ENCODE results near the gene PPEF2.

PPEF2 gene

GRCh38 chr4:75895744-75896314, 6.4 kb downstream of the PPEF2 start:
- DNase-seq = no peak

GRCh38 chr4:75892508-75892907, 9.7 kb downstream of the PPEF2 start:
- DNase-seq = no peak

GRCh38 chr4:75891611-75892010, 10.6 kb downstream of the PPEF2 start:
- DNase-seq = no peak

GRCh38 chr4:75889537-75890199, 12.6 kb downstream of the PPEF2 start:
- no peak for DNase-seq

GRCh38 chr4:75886104-75886503, 16.1 kb downstream of the PPEF2 start:
- DNase-seq = no peak

GRCh38 chr4:75881476-75881875, 20.8 kb downstream of the PPEF2 start:
- no peak for DNase-seq

- no peak for DNase-seq
These were observed 22.0 kb downstream of the PPEF2 start for GRCh38 chr4:75880278-75880677.

- DNase-seq = no peak
These were observed 24.0 kb downstream of the PPEF2 start for GRCh38 chr4:75878246-75878756.

- no peak for DNase-seq
These were observed 26.0 kb downstream of the PPEF2 start for GRCh38 chr4:75876218-75876617.

GRCh38 chr4:75869100-75869499, 33.2 kb downstream of the PPEF2 start:
- DNase-seq = no peak

GRCh38 chr4:75867130-75867529, 35.1 kb downstream of the PPEF2 start:
- DNase-seq = no peak

- DNase-seq = no peak
These were observed 41.6 kb downstream of the PPEF2 start for GRCh38 chr4:75860606-75861005.

GRCh38 chr4:75858721-75859120, 43.5 kb downstream of the PPEF2 start:
- no peak for DNase-seq

GRCh38 chr4:75849461-75849860, 52.8 kb downstream of the PPEF2 start:
- DNase-seq = no peak

GRCh38 chr4:75848891-75849290, 53.4 kb downstream of the PPEF2 start:
- no peak for DNase-seq

GRCh38 chr4:75848171-75848760, 54.0 kb downstream of the PPEF2 start:
- DNase-seq = peak; percentile 1

GRCh38 chr4:75845992-75846391, 56.3 kb downstream of the PPEF2 start:
- DNase-seq = no peak

GRCh38 chr4:75844151-75844662, 58.0 kb downstream of the PPEF2 start:
- no peak for DNase-seq

- no peak for DNase-seq
These were observed 58.7 kb downstream of the PPEF2 start for GRCh38 chr4:75843596-75843995.

- DNase-seq = no peak
These were observed 60.4 kb downstream of the PPEF2 start for GRCh38 chr4:75841641-75842520.

GRCh38 chr4:75834772-75835154, 67.5 kb downstream of the PPEF2 start:
- DNase-seq = no peak

- no peak for DNase-seq
These were observed 68.0 kb downstream of the PPEF2 start for GRCh38 chr4:75834095-75834771.

Measured in activated CD4-positive, alpha-beta T cell treated with anti-CD3 and anti-CD28 coated beads, Interleukin-2, amount 50 U/mL, for 1 hour (primary cell).